Endothelial cell (in vitro differentiated cells): ENCODE results near the gene DCLK2. TPM values are rescaled to one million over a fixed set of nuclear protein-coding genes. Genes with fewer than 3 reads are reported as not detected.

ENCODE experiments used
- DNase-seq: peaks from one replicate; pipeline ENCODE4 v3.0.0; 2021; ENCODE audit warnings: low spot score
- H3K27ac Mint-ChIP-seq: one replicate; pipeline ENCODE4 v1.8.0; 2021; ENCODE audit warnings: mixed read lengths, inconsistent platforms; ENCODE audit not compliant: unreplicated experiment
- H3K27me3 Mint-ChIP-seq: one replicate; pipeline ENCODE4 v1.8.0; 2021; ENCODE audit warnings: mild to moderate bottlenecking, moderate library complexity, mixed read lengths, inconsistent platforms; ENCODE audit not compliant: unreplicated experiment
- H3K36me3 Mint-ChIP-seq: one replicate; pipeline ENCODE4 v1.8.0; 2021; ENCODE audit warnings: mild to moderate bottlenecking, low read depth, mixed read lengths, inconsistent platforms; ENCODE audit not compliant: unreplicated experiment
- H3K4me1 Mint-ChIP-seq: one replicate; pipeline ENCODE4 v1.8.0; 2021; ENCODE audit warnings: mild to moderate bottlenecking, mixed read lengths, inconsistent platforms; ENCODE audit not compliant: unreplicated experiment
- H3K4me3 Mint-ChIP-seq: one replicate; pipeline ENCODE4 v1.8.0; 2021; ENCODE audit warnings: mild to moderate bottlenecking, mixed read lengths, inconsistent platforms; ENCODE audit not compliant: unreplicated experiment
- H3K9me3 Mint-ChIP-seq: one replicate; pipeline ENCODE4 v1.8.0; 2021; ENCODE audit warnings: mixed read lengths, inconsistent platforms; ENCODE audit not compliant: unreplicated experiment
- CTCF ChIP-seq: fragments of 200-600 bp; sonication (generic); IDR thresholded peaks from one replicate; pipeline ENCODE4 v1.5.0; 2021; ENCODE audit warnings: antibody characterized with exemption; ENCODE audit not compliant: unreplicated experiment
- total RNA-seq: library from RNA; stranded (reverse); fragmentation: NEBNext Ultra II Directional; extraction: Animal tissue kit (Norgen Biotek cat#: 25700); gene quantifications from one replicate; pipeline ENCODE4 v1.2.1, GENCODE V29; 2021; ENCODE audit not compliant: unreplicated experiment

DCLK2 gene
- total RNA-seq, 1 donor from 2014 or later = 7.8 TPM

DNA sequence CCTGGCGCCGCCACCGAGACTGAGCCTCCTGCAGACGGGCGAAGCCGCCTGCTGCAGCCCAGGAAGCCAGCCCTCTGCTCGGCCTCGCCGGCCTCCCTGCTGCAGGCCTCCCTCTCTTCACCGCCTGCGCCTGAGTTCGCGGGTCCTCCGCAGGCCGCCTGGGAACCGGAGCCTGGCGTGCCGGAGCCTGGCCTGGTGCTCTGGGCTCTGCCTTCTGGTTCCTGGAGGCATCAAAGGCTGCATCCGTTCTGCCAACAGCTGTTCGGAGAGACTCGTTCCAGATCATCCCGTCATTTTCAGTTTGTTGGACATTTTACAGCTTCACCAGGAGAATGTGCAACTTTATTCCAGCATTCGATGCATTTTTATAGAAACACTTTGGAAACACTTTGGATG lies 178.0 kb downstream of the DCLK2 start:
- H3K4me3 Mint-ChIP-seq = peak overlapping the region; percentile 16
- no peak for DNase-seq
- no peak overlapping the region for H3K27ac Mint-ChIP-seq
- H3K36me3 Mint-ChIP-seq = peaks cover 27% of the 10 kb centered on the region
- H3K4me1 Mint-ChIP-seq = no peaks in the 10 kb centered on the region
- H3K27me3 Mint-ChIP-seq = peaks cover 9% of the 10 kb centered on the region
- no peak for TF ChIP-seq CTCF
- H3K9me3 Mint-ChIP-seq = no peaks in the 10 kb centered on the region

DNA sequence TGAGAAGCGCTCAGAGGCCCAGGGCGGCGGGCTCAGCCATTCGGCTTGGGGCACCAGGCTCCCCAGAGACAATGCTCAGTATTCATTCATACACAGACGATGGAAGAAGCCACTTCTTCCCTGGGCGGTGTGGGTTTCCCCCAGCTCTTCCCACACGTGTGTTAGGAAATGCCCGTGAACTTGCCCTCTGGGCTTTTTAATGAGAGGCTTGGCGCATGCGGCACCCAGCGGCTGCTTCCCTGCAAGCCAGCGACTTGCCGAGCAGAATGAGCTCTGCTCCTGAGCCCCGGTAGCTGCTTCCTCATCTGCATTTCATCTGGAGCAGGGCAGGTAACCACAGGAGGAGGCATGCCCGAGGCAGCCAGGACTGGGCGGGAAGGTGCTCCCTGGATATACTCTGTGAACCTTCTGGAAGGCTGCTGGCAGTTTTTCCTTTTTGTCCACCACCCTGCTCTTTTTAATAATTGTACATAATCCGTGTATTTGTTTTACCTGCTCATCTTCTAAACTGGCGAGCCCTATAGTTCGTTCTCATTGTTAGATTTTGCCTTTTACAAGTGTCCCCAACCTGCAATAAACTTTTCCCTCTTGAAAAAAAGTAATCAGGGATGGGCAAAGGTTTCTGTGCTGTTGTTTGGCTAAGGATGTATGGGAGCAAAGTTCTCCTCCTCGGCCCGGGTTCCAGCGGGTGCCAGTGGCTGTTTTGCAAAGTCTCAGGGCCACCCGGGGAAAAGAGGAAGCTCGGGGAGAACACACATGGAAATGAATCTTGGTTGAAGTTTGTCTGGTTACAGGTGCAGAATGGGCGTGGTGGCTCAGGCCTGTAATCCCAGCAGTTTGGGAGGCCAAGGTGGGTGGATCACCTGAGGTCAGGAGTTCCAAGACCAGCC lies 178.8 kb downstream of the DCLK2 start:
- Mint-ChIP-seq H3K27ac (no peak overlapping the region), H3K27me3 (peaks cover 9% of the 10 kb centered on the region)

GRCh38 chr4:150258569-150258968 lies 180.3 kb downstream of the DCLK2 start:
- Mint-ChIP-seq H3K4me1 (no peaks in the 10 kb centered on the region), H3K9me3 (no peaks in the 10 kb centered on the region), H3K27ac (no peak overlapping the region), H3K36me3 (peaks cover 18% of the 10 kb centered on the region), H3K4me3 (no peak overlapping the region), H3K27me3 (peaks cover 6% of the 10 kb centered on the region)
- TF ChIP-seq CTCF = no peak
- DNase-seq = no peak

More for the DNA sequence above, 178.8 kb downstream of the DCLK2 start:
- no peak for DNase-seq
- Mint-ChIP-seq H3K36me3 (peaks cover 27% of the 10 kb centered on the region), H3K4me1 (no peaks in the 10 kb centered on the region), H3K9me3 (no peaks in the 10 kb centered on the region), H3K4me3 (no peak overlapping the region)
- no peak for TF ChIP-seq CTCF

GRCh38 chr4:150259861-150260567 lies 181.8 kb downstream of the DCLK2 start:
- Mint-ChIP-seq H3K36me3 (peaks cover 9% of the 10 kb centered on the region), H3K27ac (no peak overlapping the region), H3K27me3 (peaks cover 3% of the 10 kb centered on the region)

More at GRCh38 chr4:150259861-150260567, 181.8 kb downstream of the DCLK2 start:
- DNase-seq = no peak
- no peaks in the 10 kb centered on the region for H3K4me1 Mint-ChIP-seq
- TF ChIP-seq CTCF = no peak
- H3K4me3 Mint-ChIP-seq = no peak overlapping the region
- no peaks in the 10 kb centered on the region for H3K9me3 Mint-ChIP-seq
